ENCODE data around the gene MYH9.
A peak's percentile ranks its signal among the peaks of the same experiment; 100 is the strongest.

MYH9 gene

GRCh38 chr22:36329254-36330078 lies 58.3 kb downstream of the MYH9 start:
- no peak for DNase-seq

GRCh38 chr22:36328635-36329253 lies 59.0 kb downstream of the MYH9 start:
- peak; percentile 22 for DNase-seq

GRCh38 chr22:36327922-36328551 lies 59.7 kb downstream of the MYH9 start:
- DNase-seq: no peak

GRCh38 chr22:36326178-36327161 lies 61.3 kb downstream of the MYH9 start:
- DNase-seq: no peak

- no peak for DNase-seq
Measured at GRCh38 chr22:36325154-36326031, 62.4 kb downstream of the MYH9 start.

GRCh38 chr22:36324414-36324813 lies 63.4 kb downstream of the MYH9 start:
- no peak for DNase-seq

GRCh38 chr22:36323855-36324331 lies 63.9 kb downstream of the MYH9 start:
- no peak for DNase-seq

GRCh38 chr22:36323182-36323854 lies 64.4 kb downstream of the MYH9 start:
- no peak for DNase-seq

- DNase-seq: no peak
Measured at GRCh38 chr22:36322602-36322915, 65.2 kb downstream of the MYH9 start.

- no peak for DNase-seq
Measured at GRCh38 chr22:36321797-36322601, 65.8 kb downstream of the MYH9 start.

- DNase-seq: no peak
Measured at GRCh38 chr22:36320553-36320952, 67.2 kb downstream of the MYH9 start.

- no peak for DNase-seq
Measured at GRCh38 chr22:36319595-36320497, 67.9 kb downstream of the MYH9 start.

GRCh38 chr22:36318442-36318841 lies 69.3 kb downstream of the MYH9 start:
- no peak for DNase-seq

- no peak for DNase-seq
Measured at GRCh38 chr22:36317658-36318271, 70.0 kb downstream of the MYH9 start.

- no peak for DNase-seq
Measured at GRCh38 chr22:36316419-36316818, 71.3 kb downstream of the MYH9 start.

GRCh38 chr22:36315325-36315724 lies 72.4 kb downstream of the MYH9 start:
- DNase-seq: no peak

- no peak for DNase-seq
Measured at GRCh38 chr22:36311386-36312085, 76.2 kb downstream of the MYH9 start.

- no peak for DNase-seq
Measured at GRCh38 chr22:36308880-36309279, 78.9 kb downstream of the MYH9 start.

All from suppressor macrophage treated with lipopolysaccharide for 4 hours (primary cell).